CD4-positive, alpha-beta T cell treated with Interleukin-12 subunit alpha and Interleukin-12 subunit beta, for 1 hour (primary cell): ENCODE results near the gene ROS1.
A peak's percentile ranks its signal among the peaks of the same experiment; 100 is the strongest.
"Not testable (repeated sequence)": the region's sequence is repeated elsewhere in the genome, so short reads cannot be mapped to it uniquely, and the experiment has no call there.

Experiments used
- DNase-seq: peaks from one replicate; pipeline ENCODE4 v3.0.0-alpha.2; 2020

Gene ROS1

DNA sequence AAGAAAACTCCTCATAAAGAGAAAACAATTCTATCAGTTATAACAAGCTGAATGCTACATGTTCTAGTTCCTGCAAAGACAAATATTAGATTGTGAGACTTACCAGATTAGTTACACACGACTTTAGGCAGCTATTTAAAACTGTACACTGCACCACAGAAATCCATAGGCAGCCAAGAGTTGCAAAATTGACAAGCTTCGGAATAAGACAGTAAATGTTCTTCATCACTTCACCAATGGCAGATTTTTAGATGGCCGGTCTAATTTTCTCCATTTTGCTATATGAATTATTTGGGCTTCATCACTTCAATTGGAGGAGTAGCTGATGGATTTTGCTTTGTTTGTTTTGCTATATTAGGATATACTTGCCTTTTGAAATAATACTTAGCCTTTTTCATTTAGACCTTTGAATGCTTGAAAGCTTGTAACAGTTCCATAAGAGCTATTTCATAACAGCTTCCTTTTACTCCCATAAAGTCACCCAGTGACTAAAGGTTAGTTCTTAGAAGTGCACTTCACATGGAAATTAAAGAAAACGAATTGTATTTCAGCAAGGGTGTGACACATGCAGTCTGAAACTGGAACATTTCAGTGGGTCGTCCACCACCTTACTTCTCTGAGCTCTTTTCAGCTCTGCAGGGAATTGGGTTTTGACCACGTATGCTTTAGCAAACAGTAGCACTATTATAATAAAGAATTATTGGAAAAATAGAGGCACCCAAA is at the start of gene ROS1:
TSS of gene ROS1 (minus strand) at position 512 of the 723 bp plus-strand sequence. CDS start at position 226, 286 bp downstream.
- no peak for DNase-seq

DNA sequence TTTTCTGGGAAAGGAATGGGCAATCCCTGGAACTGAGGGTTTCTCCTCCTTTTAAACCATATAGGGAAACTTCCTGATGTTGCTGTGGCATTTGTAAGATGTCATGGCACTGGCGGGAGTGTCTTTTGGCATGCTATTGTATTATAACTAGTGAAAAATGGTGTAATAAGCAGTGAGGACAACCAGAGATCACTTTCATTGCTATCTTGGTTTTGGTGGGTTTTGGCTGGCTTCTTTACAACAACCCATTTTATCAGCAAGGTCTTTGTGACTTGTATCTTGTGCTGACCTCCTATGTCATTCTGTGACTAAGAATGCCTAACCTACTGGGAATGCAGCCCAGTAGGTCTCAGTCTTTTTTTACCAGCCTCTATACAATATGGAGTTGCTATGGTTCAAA is 47.7 kb upstream of the ROS1 start:
- DNase-seq = no peak

DNA sequence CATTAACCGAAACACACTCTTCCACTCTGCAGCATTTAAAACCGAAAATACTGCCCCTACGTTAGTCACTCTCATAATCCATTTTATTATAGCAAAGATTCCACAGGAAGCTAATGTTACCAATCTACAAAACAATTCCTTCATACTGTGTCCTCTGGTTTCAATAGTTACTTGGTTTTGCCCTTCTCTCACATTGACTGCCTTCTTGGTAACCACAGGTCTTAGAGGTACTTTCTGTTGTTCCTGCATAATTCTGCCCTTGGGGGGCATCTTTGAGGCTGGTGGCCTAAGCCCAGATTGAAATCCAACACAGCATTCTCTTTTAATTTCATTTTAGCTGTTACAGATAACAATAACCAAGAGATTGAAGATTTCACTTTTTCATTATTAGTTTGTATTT is 46.9 kb upstream of the ROS1 start:
- DNase-seq = no peak

DNA sequence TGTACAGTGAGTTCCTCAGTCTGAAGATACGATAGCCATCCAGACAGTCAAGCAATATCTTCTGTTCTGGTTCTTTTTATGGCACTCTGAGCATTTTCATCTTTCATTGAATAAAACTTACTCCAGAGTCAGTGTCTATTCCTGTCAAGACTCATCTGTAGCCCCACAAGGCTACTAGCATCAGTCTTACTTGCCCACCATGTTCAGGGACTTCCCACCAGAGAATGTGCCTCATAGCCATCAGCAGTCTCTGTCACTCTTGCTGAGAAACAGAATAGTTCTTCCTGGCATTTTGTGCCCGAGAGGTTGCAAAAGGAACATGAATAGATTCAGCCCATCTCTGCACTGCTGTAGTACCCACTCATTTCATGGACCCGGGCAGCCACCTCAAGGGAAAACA is 44.0 kb upstream of the ROS1 start:
- DNase-seq = no peak

DNA sequence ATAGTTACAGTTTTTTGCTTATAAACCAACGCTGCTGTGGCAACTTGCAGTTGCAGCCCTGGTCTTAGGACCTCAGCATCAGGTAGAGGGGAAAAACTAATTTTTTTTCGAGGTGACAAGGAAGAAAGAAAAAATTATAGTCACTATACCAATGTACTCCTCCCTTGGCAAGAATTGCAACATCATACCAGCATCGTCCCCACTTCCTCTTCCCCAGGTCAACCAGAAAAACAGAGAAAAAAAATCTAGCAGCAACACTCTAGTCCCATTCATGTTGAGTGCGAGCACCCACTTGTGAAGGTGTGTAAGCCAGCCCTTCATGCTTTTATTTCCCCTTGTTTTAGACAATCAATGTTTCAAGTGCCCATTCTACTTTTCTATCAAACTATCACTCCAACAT is 43.6 kb upstream of the ROS1 start:
- no peak for DNase-seq

DNA sequence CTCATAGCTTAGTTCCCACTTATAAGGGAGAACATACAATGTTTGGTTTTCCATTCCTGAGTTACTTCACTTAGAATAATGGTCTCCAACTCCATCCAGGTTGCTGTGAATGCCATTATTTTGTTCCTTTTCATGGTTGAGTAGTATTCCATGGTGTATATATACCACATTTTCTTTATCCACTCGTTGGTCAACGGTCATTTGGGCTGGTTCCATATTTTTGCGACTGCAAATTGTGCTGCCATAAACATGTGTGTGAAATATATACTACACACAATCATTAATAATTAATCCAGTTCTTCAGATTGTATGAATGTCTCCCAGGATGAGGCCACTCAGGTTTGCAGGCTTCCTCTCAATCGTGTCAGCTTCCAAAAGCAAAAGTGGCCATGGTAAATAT is 42.8 kb upstream of the ROS1 start:
- not testable (repeated sequence) for DNase-seq

DNA sequence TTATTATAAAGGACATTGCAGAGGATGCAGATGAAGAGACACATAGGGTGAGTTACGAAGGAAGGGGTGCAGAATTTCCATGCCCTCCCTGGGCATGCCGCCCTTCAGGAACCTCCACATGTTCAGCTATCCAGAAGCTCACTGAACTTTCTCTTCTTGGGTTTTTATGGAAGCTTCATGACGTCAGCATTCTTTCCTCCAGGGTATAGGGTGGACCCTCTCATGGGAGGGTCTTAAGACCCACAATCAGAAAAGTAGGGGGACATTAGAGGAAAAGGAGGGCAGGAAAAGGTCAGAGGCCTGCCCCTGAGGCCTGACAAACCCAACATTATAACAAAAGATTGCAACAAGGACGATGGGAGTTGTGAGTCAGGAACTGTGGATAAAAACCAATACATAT is 42.1 kb upstream of the ROS1 start:
- no peak for DNase-seq

DNA sequence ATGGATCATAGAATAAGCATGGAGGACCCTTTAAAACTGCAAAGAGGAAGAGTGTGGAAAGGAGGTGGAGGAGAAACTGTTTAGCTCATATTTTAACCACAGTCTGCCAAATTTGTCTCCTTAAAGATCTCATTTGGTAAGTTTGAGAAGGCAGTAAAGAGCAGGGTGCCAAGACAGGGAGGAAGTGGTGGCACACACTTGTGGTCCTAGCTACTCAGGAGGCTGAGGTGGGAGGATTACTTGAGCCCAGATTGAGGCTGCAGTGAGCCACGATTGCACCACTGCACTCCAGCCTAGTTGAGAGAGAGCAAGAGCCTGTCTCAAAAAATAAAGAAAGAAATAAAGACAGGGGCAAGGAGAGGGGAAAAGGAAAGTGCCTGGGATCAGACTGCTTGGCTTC is 39.9 kb upstream of the ROS1 start:
- no peak for DNase-seq

DNA sequence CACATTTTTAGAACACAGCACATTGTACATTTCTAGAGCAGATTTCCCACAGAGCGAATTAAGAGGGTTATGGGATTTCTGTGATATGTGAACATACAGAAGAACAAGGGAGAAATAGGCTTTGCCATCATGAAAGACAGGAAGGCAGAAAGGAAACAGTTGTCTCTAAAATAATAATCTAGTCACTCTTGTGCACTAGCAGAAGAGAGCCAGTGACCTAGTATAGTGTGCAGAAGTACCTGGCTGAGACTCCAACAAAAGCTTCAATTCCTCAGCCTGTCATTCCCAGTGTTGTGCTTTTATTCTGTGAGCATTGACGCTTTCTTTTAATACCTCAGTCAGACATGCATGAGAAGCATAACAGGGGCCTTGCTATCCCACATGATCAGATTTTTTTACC is 39.0 kb upstream of the ROS1 start:
- no peak for DNase-seq

DNA sequence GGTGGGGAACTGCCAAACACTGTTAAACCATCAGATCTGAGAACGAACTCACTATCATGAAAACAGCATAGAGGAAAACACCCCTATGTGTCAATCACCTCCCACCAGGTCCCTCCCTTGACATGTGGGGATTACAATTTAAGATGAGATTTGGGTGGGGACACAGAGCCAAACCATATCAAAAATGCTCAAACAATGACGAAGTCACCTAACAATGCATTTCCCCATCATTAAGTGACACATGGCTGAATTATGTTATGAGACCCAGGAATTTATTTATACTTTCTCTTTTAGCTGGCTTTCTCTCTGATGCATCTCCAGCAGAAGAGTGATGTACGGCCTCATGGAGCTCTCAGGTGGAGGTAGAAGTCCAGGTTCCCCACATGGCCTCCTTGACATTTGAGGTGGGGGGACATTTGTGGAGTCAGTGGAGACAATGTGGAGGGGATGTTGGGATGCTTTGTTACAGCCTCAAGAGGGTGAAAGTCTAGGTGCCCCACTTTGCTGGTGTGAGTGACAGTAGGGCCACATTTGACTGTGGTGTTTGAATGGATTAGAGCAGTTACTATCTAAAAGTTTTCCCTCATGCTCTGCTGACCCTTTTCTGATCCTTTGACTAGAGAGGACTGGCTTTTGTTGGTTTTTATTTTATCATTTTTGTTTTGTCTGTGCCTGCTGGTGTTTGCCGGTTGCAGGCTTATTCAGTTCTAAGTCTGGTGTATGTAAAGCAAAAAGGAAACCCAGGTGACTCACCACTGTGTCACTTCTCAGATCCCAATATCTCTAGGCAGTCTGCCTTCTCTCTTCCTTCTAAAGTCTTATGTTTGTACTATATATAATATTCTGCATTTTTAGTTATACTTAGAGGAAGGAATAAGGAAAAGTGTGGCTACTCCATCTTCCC is 38.3 kb upstream of the ROS1 start:
- no peak for DNase-seq

DNA sequence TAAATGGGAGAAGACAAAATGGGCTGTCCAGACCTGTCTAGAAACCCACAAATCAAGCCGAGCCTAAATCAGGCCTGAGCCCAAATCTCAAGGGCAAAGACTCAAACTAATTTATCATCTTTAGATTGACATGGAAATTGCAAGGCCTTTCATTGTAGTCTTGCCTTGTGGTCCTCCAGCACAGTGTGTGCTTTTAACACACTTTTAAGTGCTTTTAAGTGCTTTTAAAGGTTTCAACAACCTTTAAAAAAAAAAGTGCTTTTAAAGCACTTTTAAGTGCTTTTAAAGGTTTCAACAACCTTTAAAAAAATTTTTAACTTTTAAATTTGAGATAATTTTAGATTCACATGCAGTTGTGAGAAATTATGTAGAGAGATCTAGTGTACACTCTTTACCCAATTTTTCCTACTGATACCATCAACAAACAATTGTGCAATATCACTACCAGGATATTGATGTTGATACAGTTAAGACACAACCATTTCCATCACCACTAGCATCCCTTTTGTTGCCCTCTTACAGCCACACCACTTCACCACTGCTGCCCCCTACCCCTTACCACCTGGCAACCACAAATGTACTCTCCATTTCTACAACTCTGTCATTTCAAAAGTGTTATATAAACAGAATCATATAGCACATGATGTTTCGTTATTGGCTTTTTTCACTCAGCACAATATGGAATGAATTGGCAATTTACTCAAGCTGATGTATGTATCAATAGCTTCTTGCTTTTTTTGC is 33.6 kb upstream of the ROS1 start:
- no peak for DNase-seq

DNA sequence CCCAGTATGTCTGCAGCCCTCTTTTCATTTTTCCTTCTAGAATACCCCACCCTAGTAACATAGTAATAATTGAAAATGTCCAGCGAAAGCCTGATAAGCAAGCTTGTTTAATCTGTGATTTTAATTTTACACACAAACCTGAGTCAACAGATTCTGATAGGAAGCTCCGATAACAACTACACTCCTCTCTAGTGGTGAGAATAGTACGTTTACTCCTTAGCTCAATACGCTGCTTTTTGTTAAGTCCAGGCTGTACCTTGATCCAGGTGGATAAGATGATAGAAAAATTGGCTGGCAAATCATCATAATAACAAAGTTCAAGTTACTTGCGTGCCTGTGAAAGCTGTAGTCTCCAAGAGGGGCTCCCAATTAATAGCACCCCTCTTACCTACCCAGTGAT is 31.3 kb upstream of the ROS1 start:
- DNase-seq = no peak

DNA sequence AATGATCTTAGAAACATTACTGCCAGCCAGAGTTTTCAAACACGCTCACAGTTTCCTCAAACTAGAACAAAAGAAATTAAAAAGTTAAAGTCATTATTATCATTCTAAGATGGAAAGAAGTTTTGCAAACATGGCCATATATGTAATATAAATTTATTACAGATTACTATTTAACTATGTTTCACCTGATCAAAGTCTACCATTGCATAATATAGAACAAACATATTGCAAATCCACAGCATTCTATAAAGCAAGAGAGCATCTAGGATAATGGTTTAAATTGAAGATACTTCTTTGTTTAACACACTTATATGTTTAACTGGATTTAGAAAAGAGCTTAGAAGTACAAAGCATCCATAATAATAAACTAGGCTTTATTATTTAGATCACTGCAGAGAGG is 30.5 kb upstream of the ROS1 start:
- DNase-seq = no peak

DNA sequence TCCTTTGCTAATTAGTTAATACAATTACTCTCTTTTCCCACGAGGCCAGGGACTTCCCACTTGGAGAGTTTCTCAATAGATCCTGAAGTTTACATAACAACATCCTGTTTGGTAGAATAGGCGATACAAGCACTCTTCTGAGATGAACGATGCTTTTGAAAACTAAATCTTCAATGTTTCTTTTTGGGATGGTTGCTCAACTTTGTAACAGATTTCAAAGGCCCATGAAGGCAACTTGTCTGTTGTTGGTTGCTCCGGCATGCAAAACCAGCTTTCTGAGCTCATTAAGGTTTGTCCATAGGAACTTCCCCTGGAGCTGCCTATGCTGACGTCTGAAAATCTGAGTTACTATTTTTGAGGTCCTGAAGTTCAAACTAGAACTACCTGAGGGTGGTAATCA is 25.9 kb upstream of the ROS1 start:
- no peak for DNase-seq

DNA sequence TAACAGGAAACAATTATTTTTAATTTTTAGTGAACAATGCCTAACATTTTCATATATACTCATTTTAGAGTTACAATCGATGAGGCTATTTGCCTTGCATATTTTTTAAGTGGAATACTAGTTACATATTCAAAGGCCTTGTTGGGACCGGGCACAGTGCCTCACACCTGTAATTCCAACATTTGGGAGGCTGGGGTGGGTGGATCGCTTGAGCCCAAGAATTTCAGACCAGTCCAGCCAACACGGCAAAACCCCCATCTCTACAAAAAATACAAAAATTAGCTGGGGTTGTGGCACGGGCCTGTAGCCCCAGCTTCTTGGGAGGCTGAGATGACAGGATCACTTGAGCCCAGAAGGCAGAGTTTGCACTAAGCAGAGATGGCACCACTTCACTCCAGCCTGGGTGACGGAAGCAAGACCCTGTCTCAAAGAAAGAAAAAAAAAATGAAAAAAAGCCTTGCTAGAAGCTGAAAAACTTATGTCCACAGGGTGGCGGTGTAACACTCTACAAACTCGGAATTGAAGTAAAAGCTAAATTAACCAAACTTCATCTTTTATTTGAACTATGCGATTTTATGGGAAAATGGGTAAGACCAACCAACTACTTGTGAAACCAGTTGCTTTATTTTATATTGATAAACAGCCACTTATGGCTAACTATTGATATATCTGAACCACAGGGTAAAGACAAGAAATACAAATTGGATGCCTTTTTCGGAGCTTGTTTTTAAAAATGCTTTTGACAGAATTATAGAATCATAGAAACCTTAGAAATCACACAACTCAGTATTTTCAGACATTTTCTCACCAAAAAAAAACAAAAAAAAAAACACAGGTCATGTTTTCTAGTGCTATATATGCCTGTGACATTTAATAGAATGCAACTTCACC is 24.1 kb upstream of the ROS1 start:
- peak; percentile 70 for DNase-seq

DNA sequence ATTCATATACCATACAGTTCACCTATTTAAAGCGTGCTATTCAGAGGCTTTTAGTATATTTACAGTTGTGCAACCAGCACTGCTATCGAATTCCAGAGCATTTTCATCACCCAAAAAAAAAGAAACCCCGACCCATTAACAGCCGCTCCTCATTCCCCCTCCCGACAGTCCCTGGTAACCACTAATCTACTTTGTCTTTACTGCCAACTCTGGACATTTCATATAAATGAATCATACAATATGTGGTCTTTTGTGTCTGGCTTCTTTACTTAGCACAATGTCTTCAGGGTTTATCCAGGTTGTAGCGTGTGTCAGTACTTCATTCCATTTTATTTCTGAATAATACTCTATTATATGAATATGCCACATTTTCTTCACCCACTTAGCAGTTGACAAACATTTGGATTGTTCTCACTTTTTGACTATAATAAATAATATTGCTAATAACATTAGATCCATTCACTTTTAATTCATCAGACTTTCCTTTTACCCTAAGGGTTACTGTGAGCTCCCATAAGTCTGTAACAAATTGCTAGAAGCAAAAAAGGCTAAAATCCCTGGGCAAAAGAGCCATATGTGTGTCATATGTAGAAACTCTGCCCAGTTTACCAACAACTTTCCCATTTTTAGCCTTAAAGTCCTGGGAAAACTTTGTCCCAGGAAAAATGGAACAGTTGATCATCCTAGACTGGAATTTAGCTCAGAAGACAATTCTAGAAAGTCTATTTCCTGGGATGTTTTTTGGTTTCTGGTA is 23.2 kb upstream of the ROS1 start:
- no peak for DNase-seq

DNA sequence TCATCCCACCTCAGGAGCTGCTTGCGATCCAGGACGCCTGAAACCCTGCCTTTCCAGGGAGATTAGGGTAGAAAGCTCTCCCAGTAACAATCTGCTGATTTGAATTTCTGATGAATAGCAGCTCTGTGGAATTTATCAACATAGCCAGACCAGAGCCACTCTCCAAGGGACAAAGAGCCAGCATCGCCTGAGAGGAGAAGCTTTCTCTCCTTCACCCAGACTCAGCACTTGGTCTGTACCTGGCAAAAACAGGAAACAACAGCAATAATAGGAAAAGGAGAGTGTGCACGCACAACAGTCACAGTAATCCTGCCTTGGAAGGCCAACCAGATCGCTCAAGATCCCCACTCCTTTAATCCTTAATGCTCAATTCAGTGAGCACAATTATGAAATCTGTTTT is 22.3 kb upstream of the ROS1 start:
- no peak for DNase-seq

DNA sequence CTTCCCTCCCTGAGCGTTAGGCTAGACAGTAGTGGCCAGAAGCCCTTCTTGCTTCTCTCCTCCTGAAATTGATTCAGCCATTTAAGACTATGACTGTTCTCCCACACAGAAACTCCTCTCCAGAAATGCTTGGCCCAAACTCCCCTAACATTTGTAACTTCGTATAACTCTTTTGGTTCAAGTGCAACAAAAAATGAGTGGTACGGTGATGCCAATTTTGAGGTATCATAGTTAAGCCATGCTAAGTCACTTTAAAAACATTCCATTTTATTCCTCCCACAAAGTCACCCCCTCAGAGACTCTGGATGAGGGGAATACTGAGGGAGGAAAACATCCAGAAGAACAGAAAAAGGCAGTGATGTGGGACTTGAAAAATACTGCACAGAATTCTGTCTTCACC is 21.1 kb upstream of the ROS1 start:
- DNase-seq = no peak

DNA sequence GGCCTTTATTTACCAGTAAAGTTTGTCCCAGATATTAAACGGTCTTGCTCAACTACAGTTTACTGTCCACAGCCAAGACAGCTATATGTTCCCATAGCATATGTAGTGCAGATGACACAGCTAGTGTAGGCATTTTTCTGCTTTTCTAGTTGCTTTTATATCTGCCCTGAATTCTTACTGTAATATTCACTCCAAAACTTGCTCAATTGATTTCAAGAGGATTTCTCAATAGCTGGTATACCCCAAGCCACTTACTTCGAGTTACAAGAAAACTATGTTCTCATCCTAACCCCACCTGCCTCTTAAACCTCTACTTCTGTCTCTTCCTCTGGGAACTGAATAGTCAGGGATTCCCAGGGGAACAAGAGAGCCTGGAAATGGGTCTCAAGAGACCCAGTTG is 18.9 kb upstream of the ROS1 start:
- no peak for DNase-seq

DNA sequence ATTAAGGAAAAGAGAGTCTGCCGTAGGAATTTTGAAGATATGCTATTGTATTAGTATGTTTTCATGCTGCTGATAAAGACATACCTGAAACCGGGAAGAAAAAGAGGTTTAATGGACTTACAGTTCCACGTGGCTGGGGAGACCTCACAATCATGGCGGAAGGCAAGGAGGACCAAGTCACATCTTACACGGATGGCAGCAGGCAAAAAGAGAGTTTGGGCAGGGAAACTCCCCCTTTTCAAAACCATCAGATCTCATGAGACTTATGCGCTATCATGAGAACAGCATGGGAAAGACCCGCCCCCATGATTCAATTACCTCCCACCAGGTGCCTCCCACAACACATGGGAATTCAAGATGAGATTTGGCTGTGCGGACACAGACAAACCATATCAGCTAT is 16.6 kb upstream of the ROS1 start:
- DNase-seq = not testable (repeated sequence)

DNA sequence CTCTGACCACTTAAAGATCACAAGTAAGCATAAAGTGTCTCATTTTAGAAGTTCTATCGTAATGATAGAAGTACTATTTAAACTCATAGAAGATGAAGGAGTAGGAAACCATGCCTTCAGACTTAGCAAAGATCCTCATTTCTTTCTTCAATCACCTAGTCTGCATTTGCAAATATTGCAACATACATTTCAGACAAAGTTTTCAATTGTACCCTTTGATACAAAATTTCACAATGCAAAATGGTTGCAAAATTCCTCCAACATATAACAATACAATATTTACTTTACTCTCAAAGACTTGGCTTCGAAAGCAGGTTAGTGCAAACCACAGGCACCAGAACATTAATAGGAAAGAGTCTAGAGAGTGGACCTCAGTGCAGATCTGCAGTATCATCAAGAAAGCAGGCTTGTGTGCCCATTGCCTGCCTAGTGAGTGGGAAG is 16.1 kb upstream of the ROS1 start:
- DNase-seq = no peak
